Right lobe of liver (tissue), 6 donors: ENCODE data around the gene POLD3. TPM values are rescaled to one million over a fixed set of nuclear protein-coding genes. Genes with fewer than 3 reads are reported as not detected.
"Not testable (repeated sequence)": the region's sequence is repeated elsewhere in the genome, so short reads cannot be mapped to it uniquely, and the experiment has no call there.

Source experiments
- ATAC-seq, 4 donors: fragments of 200-7000 bp; cut with Tn5 transposase; one replicate each; pipeline ENCODE4 v1.9.1; 2020; ENCODE audit warnings: mild to moderate bottlenecking in 4 of 4, moderate library complexity in 4 of 4
- DNase-seq, 3 donors: peaks; one replicate each; pipeline ENCODE4 v3.0.0-alpha.2; 2020
- H3K27ac ChIP-seq, 3 donors: fragments of 200-600 bp; one replicate each; pipeline ENCODE4 v1.8.0; 2022
- H3K27me3 ChIP-seq, 2 donors: fragments of 200-600 bp; one replicate each; pipeline ENCODE4 v1.8.0; 2022
- H3K36me3 ChIP-seq, 4 donors: fragments of 200-600 bp; sonication (generic) in 1 of 4; one replicate each; pipeline versions ENCODE4 v1.5.1 to v1.8.0; 2017 to 2022; ENCODE audit warnings: control low read depth in 1 of 4
- H3K4me1 ChIP-seq, 4 donors: fragments of 200-600 bp; sonication (generic) in 1 of 4; one replicate each; pipeline versions ENCODE4 v1.5.1 to v1.8.0; 2017 to 2022; ENCODE audit warnings: control low read depth in 1 of 4
- H3K4me3 ChIP-seq, 3 donors: fragments of 200-600 bp; one replicate each; pipeline ENCODE4 v1.8.0; 2022
- H3K9me3 ChIP-seq, 4 donors: fragments of 200-600 bp; sonication (generic) in 1 of 4; one replicate each; pipeline versions ENCODE4 v1.5.1 to v1.8.0; 2017 to 2022; ENCODE audit warnings: control low read depth in 1 of 4
- CTCF ChIP-seq, 4 donors: fragments of 200-600 bp in 3 of 4; fragments of 450-650 bp in 1 of 4; IDR thresholded peaks; one replicate each; pipeline versions ENCODE4 v1.5.1 to v1.8.0; 2016 to 2022; ENCODE audit warnings: antibody characterized with exemption in 4 of 4, mild to moderate bottlenecking in 2 of 4
- POLR2A ChIP-seq: fragments of 450-650 bp; IDR thresholded peaks from one replicate; pipeline ENCODE4 v1.6.1; 2017; ENCODE audit warnings: antibody characterized with exemption, mild to moderate bottlenecking
- WGBS: methylation state at CpG from one replicate; pipeline ENCODE4 v1.1.6; 2018; ENCODE audit warnings: low coverage, low lambda C conversion rate; ENCODE audit not compliant: insufficient coverage; ENCODE audit errors: missing lambda C conversion rate; 5-methylcytosine and 5-hydroxymethylcytosine counted together
- intact Hi-C, 2 donors: fragments of 100-400 bp; cut with DNase I; formaldehyde crosslinking; loops; one replicate each; pipeline versions ENCODE4 v1.11.2 to v1.14.1; 2022
- total RNA-seq, 6 experiments: library from RNA; depleted of rRNA in 2 of 6; stranded (reverse); fragments of >200 nt in 2 of 6; fragmentation: NEBNext Ultra II Directional in 3 of 6; extraction: Animal tissue kit (Norgen Biotek cat#: 25700) in 3 of 6; gene quantifications; one replicate each; pipeline versions ENCODE4 v1.1.0 to v1.2.4, GENCODE V29; 2016 to 2023
- donor health status: DM: no; HTN: yes; CAD: no.
- donor health status: DM: no; HTN: no; CAD: no.
- donor health status: DM: no; HTN: no; CAD: no.
- donor health status: DM: no; HTN: yes; CAD: no.
- donor health status: DM: no; HTN: yes; CAD: no.

POLD3 gene
- total RNA-seq, 6 experiments from 2014 or later = 2.9 to 5.7 (median 5.1) TPM

GRCh38 chr11:74650498-74650897, 58.1 kb downstream of the POLD3 start:
- H3K36me3 ChIP-seq = no peaks in the 10 kb centered on the region
- DNase-seq = no peak
- ATAC-seq = no peak
- WGBS = 86% methylated on average over 1 of the region's 2 CpGs
- TF ChIP-seq POLR2A (no peak), CTCF (IDR thresholded peaks at IDR 0.05) (no peak)
- H3K4me1 ChIP-seq = peaks cover 0 to 15% (median 6%) of the 10 kb centered on the region in 4 donors
- intact Hi-C loops = no loop called here
- no peaks in the 10 kb centered on the region for H3K27me3 ChIP-seq
- no peak overlapping the region for H3K4me3 ChIP-seq
- H3K9me3 ChIP-seq = no peaks in the 10 kb centered on the region
- H3K27ac ChIP-seq = no peak overlapping the region

GRCh38 chr11:74654976-74655375, 62.6 kb downstream of the POLD3 start:
- Histone ChIP-seq H3K36me3 (no peaks in the 10 kb centered on the region), H3K9me3 (no peaks in the 10 kb centered on the region), H3K27ac (no peak overlapping the region), H3K27me3 (no peaks in the 10 kb centered on the region), H3K4me1 (peaks cover 0 to 4% (median 0%) of the 10 kb centered on the region in 4 donors), H3K4me3 (no peak overlapping the region)
- TF ChIP-seq POLR2A (no peak), CTCF (IDR thresholded peaks at IDR 0.05) (no peak)
- DNase-seq (no peak), ATAC-seq (peak in 3 of 4 donors; percentile 17 to 36 (median 24))
- WGBS = 83% methylated on average over 5 of the region's 5 CpGs
- intact Hi-C loops = no loop called here

- H3K27ac ChIP-seq, intact Hi-C loops, H3K27me3 ChIP-seq, H3K4me3 ChIP-seq, H3K36me3 ChIP-seq, ATAC-seq, DNase-seq, H3K9me3 ChIP-seq: not testable (repeated sequence)
- 38% methylated on average over 1 of the region's 4 CpGs for WGBS
- peaks cover 0 to 20% (median 6%) of the 10 kb centered on the region in 4 donors for H3K4me1 ChIP-seq
Measured at GRCh38 chr11:74659124-74659523, 66.7 kb downstream of the POLD3 start.

- H3K36me3 ChIP-seq = no peaks in the 10 kb centered on the region
- 36% methylated on average over 1 of the region's 4 CpGs for WGBS
- TF ChIP-seq POLR2A = peak; percentile 10
- no peak for TF ChIP-seq CTCF (IDR thresholded peaks at IDR 0.05)
- peak; percentile 96 to 98 (median 96) for ATAC-seq
- H3K9me3 ChIP-seq = no peaks in the 10 kb centered on the region
- intact Hi-C loops = no loop called here
- no peak overlapping the region for H3K4me3 ChIP-seq
- no peaks in the 10 kb centered on the region for H3K27me3 ChIP-seq
- H3K4me1 ChIP-seq = peaks cover 0 to 20% (median 6%) of the 10 kb centered on the region in 4 donors
- DNase-seq = peak in 1 of 3 donors; percentile 64
- H3K27ac ChIP-seq = peak overlapping the region in 1 of 3 donors; percentile 18
Measured at GRCh38 chr11:74662487-74663103, 70.2 kb downstream of the POLD3 start.

GRCh38 chr11:74663315-74663714, 70.9 kb downstream of the POLD3 start:
- no peak for TF ChIP-seq POLR2A
- TF ChIP-seq CTCF (IDR thresholded peaks at IDR 0.05) = no peak
- Histone ChIP-seq H3K4me3 (no peak overlapping the region), H3K27ac (peak overlapping the region in 1 of 3 donors; percentile 18), H3K36me3 (no peaks in the 10 kb centered on the region), H3K27me3 (no peaks in the 10 kb centered on the region), H3K9me3 (no peaks in the 10 kb centered on the region), H3K4me1 (peaks cover 0 to 18% (median 6%) of the 10 kb centered on the region in 4 donors)
- WGBS = 25% methylated on average over 1 of the region's 1 CpG
- no peak for DNase-seq
- intact Hi-C loops = no loop called here
- peak in 3 of 4 donors; percentile 43 to 75 (median 55) for ATAC-seq
